T-helper 2 cell treated with Interferon-gamma antibody and Interleukin-4, amounts not matched to agents 5 μg/mL and 100 μg/mL, for 36 hours (primary cell): ENCODE results near the gene CFD.
"Not testable (repeated sequence)": the region's sequence is repeated elsewhere in the genome, so short reads cannot be mapped to it uniquely, and the experiment has no call there.

Source experiments
- DNase-seq: peaks from one replicate; pipeline ENCODE4 v3.0.0; 2021; ENCODE audit warnings: low spot score
- H3K27ac Mint-ChIP-seq: one replicate; pipeline ENCODE4 v1.8.0; 2021; ENCODE audit warnings: mild to moderate bottlenecking, mixed read lengths
- H3K27me3 Mint-ChIP-seq: one replicate; pipeline ENCODE4 v1.8.0; 2021; ENCODE audit warnings: low read depth, mixed read lengths
- H3K36me3 Mint-ChIP-seq: one replicate; pipeline ENCODE4 v1.8.0; 2021; ENCODE audit warnings: low read depth, mixed read lengths
- H3K4me1 Mint-ChIP-seq: one replicate; pipeline ENCODE4 v1.8.0; 2021; ENCODE audit warnings: low read depth, mixed read lengths
- H3K4me3 Mint-ChIP-seq: one replicate; pipeline ENCODE4 v1.8.0; 2022; ENCODE audit warnings: mild to moderate bottlenecking, moderate library complexity, mixed read lengths
- H3K9me3 Mint-ChIP-seq: one replicate; pipeline ENCODE4 v1.8.0; 2021; ENCODE audit warnings: mixed read lengths

The CFD gene

DNA sequence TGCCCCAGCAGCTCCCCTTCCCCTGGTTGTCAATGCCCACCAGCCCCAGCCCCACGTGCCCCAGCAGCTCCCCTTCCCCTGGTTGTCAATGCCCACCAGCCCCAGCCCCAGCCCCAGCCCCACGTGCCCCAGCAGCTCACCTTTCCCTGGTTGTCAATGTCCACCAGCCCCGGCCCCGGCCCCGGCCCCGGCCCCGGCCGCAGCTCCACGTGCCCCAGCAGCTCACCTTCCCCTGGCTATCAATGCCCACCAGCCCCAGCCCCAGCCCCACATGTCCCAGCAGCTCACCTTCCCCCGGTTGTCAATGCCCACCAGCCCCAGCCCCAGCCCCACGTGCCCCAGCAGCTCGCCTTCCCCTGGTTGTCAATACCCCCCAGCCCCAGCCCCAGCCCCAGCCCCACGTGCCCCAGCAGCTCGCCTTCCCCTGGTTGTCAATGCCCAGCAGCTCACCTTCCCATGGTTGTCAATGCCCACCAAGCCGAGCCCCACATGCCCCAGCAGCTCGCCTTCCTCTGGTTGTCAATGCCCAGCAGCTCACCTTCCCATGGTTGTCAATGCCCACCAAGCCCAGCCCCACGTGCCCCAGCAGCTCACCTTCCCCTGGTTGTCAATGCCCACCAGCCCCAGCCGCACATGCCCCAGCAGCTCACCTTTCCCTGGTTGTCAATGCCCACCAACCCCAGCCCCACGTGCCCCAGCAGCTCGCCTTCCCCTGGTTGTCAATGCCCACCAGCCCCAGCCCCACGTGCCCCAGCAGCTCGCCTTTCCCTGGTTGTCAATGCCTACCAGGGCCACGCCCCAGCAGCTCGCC, 19.5 kb downstream of the CFD start:
- H3K9me3 Mint-ChIP-seq, H3K4me3 Mint-ChIP-seq, DNase-seq, H3K27me3 Mint-ChIP-seq, H3K4me1 Mint-ChIP-seq: not testable (repeated sequence)
- H3K27ac Mint-ChIP-seq = peak overlapping the region; percentile 31
- peaks cover 10% of the 10 kb centered on the region for H3K36me3 Mint-ChIP-seq

DNA sequence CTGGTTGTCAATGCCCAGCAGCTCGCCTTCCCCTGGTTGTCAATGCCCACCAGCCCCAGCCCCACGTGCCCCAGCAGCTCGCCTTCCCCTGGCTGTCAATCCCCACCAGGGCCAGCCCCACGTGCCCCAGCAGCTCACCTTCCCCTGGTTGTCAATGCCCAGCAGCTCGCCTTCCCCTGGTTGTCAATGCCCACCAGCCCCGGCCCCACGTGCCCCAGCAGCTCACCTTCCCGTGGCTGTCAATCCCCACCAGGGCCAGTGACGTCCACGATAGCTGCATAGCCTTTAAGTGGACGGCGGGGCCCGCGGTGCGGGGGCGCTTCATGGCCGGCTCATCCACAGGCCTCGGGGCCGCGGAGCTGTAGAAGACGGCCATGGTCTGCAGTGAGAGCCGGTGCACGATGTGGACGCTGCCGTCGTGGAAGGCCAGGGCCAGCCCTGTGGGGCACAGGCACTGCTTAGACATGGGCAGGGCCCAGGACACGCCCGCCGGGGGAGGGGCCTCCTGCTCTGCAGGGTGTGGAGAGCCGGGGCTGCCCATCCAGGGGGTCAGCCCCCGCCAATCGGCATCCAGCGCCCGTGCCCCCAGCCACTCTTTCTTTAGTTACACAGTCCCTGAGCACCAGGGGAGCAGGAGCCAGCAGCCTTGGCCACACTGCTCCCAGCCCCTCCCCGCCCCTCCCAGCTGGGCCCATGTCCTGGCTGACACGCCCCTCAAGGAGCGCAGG, 20.4 kb downstream of the CFD start:
- no peak for DNase-seq
- H3K27me3 Mint-ChIP-seq = no peaks in the 10 kb centered on the region
- H3K27ac Mint-ChIP-seq = no peak overlapping the region
- no peak overlapping the region for H3K4me3 Mint-ChIP-seq
- no peaks in the 10 kb centered on the region for H3K4me1 Mint-ChIP-seq
- H3K9me3 Mint-ChIP-seq = no peaks in the 10 kb centered on the region
- H3K36me3 Mint-ChIP-seq = peaks cover 10% of the 10 kb centered on the region

GRCh38 chr19:881385-882071, 22.1 kb downstream of the CFD start:
- Mint-ChIP-seq H3K27me3 (no peaks in the 10 kb centered on the region), H3K36me3 (peaks cover 10% of the 10 kb centered on the region), H3K9me3 (no peaks in the 10 kb centered on the region), H3K4me3 (no peak overlapping the region), H3K4me1 (no peaks in the 10 kb centered on the region), H3K27ac (no peak overlapping the region)
- no peak for DNase-seq

- Mint-ChIP-seq H3K4me1 (no peaks in the 10 kb centered on the region), H3K27me3 (no peaks in the 10 kb centered on the region), H3K4me3 (no peak overlapping the region), H3K27ac (no peak overlapping the region), H3K36me3 (peaks cover 10% of the 10 kb centered on the region), H3K9me3 (no peaks in the 10 kb centered on the region)
- no peak for DNase-seq
These were observed 23.5 kb downstream of the CFD start for GRCh38 chr19:882871-883497.

- Mint-ChIP-seq H3K27ac (no peak overlapping the region), H3K4me3 (no peak overlapping the region), H3K9me3 (no peaks in the 10 kb centered on the region), H3K27me3 (no peaks in the 10 kb centered on the region), H3K36me3 (peaks cover 11% of the 10 kb centered on the region), H3K4me1 (peaks cover under 1% of the 10 kb centered on the region)
- DNase-seq = no peak
These were observed 24.3 kb downstream of the CFD start for GRCh38 chr19:883661-884211.

GRCh38 chr19:884420-885211, 25.2 kb downstream of the CFD start:
- no peak for DNase-seq
- peaks cover 15% of the 10 kb centered on the region for H3K36me3 Mint-ChIP-seq
- H3K4me1 Mint-ChIP-seq = peaks cover 7% of the 10 kb centered on the region
- no peak overlapping the region for H3K4me3 Mint-ChIP-seq
- no peaks in the 10 kb centered on the region for H3K27me3 Mint-ChIP-seq
- no peak overlapping the region for H3K27ac Mint-ChIP-seq
- H3K9me3 Mint-ChIP-seq = no peaks in the 10 kb centered on the region

- peaks cover 16% of the 10 kb centered on the region for H3K36me3 Mint-ChIP-seq
- H3K4me3 Mint-ChIP-seq = no peak overlapping the region
- no peaks in the 10 kb centered on the region for H3K9me3 Mint-ChIP-seq
- no peaks in the 10 kb centered on the region for H3K27me3 Mint-ChIP-seq
- no peak overlapping the region for H3K27ac Mint-ChIP-seq
- no peak for DNase-seq
- peaks cover 7% of the 10 kb centered on the region for H3K4me1 Mint-ChIP-seq
These were observed 26.2 kb downstream of the CFD start for GRCh38 chr19:885536-886224.

GRCh38 chr19:887072-887471, 27.6 kb downstream of the CFD start:
- H3K9me3 Mint-ChIP-seq = no peaks in the 10 kb centered on the region
- no peaks in the 10 kb centered on the region for H3K27me3 Mint-ChIP-seq
- H3K4me3 Mint-ChIP-seq = no peak overlapping the region
- no peak for DNase-seq
- H3K4me1 Mint-ChIP-seq = peaks cover 7% of the 10 kb centered on the region
- H3K36me3 Mint-ChIP-seq = peaks cover 14% of the 10 kb centered on the region
- H3K27ac Mint-ChIP-seq = no peak overlapping the region

DNA sequence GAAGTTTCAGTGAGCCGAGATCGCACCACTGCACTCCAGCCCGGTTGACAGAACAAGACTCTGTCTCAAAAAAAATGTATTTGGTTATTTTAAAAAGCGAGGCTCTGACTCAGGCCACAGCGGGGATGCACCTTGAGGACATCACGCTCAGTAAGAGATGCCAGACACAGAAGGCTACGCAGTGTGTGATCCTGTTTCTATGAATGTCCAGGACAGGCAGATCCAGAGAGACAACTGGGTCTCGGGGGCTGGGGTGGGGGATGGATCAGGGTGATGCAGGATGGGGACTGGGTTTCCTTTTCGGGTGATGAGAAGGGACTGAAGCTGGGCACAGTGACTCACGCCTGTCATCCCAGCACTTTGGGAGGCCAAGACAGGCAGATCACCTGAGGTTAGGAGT, 28.1 kb downstream of the CFD start:
- H3K4me1 Mint-ChIP-seq = peaks cover 7% of the 10 kb centered on the region
- peaks cover 11% of the 10 kb centered on the region for H3K36me3 Mint-ChIP-seq
- DNase-seq = no peak
- H3K27me3 Mint-ChIP-seq = no peaks in the 10 kb centered on the region
- no peaks in the 10 kb centered on the region for H3K9me3 Mint-ChIP-seq
- H3K4me3 Mint-ChIP-seq = no peak overlapping the region
- no peak overlapping the region for H3K27ac Mint-ChIP-seq

DNA sequence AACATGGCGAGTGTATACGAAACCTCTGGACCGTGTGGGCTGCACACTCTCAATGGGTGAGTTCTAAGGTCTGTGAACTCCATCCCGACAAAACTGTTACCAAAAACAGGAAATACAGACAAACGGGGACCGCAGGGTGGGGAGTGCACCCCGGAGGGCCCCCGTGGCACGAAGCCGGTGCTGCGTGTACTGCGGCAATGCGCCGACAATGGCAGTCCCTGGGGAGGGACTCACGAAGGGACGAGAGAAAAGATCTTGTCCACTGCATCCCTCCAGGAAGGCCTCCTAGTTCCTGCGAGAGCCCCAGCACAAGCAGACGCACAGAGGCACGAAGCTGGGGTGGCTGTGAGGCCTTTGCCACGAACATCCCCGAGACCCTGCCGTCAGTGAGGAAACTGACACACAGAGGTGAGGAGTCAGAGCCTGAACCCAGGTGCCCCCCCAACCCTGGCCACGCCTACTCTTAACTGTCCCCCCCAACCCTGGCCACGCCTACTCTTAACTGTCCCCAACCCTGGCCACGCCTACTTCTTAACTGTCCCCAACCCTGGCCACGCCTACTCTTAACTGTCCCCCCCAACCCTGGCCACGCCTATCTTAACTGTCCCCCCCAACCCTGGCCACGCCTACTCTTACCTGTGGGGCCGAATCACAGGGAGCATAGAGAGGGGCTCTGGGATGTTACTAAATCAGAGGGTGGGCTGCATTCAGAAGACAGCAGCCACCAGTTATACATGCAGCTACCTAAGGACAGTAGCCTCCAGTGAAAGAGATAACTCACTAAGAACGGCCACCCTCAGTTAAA, 29.3 kb downstream of the CFD start:
- Mint-ChIP-seq H3K9me3 (no peaks in the 10 kb centered on the region), H3K27me3 (peaks cover 3% of the 10 kb centered on the region), H3K4me3 (peak overlapping the region; percentile 26), H3K27ac (peak overlapping the region; percentile 63), H3K36me3 (peaks cover 14% of the 10 kb centered on the region), H3K4me1 (peaks cover 12% of the 10 kb centered on the region)
- DNase-seq = no peak

DNA sequence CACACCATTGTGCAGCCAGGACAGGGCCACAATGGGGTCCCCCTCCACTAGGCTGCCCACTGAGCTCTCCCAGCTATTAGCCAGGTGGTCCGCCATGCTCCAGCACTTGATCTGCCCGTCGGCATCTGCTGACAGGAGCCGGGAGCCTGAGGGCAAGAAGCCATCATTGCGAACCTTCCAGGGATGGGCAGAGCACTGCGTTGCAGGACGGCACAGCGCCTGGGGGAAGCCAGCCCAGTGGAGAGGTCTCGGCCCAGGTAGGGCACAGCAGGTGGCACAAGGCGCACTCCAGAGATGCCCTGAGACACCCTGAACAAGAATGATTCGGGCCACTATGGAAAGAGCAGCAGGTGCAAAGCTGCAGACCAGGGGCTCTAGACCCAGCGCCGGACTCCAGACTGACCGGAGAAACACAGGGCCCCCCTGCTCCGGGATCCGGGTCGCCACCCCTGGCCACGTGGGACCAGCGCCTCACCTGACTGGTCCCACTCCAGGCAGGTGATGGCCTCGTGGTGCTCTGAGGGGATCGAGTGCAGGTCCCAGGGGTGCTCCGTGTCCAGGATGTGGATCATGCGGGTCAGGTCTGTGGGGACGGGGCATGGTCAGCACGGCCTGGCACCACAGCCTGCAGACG, 30.3 kb downstream of the CFD start:
- Mint-ChIP-seq H3K9me3 (no peaks in the 10 kb centered on the region), H3K36me3 (peaks cover 14% of the 10 kb centered on the region), H3K4me1 (peaks cover 12% of the 10 kb centered on the region), H3K4me3 (no peak overlapping the region), H3K27me3 (peaks cover 3% of the 10 kb centered on the region), H3K27ac (no peak overlapping the region)
- no peak for DNase-seq

GRCh38 chr19:890831-891230, 31.4 kb downstream of the CFD start:
- H3K9me3 Mint-ChIP-seq = no peaks in the 10 kb centered on the region
- H3K36me3 Mint-ChIP-seq = peaks cover 14% of the 10 kb centered on the region
- peak overlapping the region; percentile 72 for H3K4me3 Mint-ChIP-seq
- H3K27ac Mint-ChIP-seq = peak overlapping the region; percentile 74
- DNase-seq = no peak
- peaks cover 12% of the 10 kb centered on the region for H3K4me1 Mint-ChIP-seq
- peaks cover 3% of the 10 kb centered on the region for H3K27me3 Mint-ChIP-seq
